K562 (cell line): Measurements from ENCODE around the gene MPC1. TPM values are rescaled to one million over a fixed set of nuclear protein-coding genes. Genes with fewer than 3 reads are reported as not detected.

ENCODE experiments used
- ATAC-seq: fragments of 200-7000 bp; cut with Tn5 transposase; 3 replicates; pipeline ENCODE4 v1.9.1; 2020; ENCODE audit warnings: moderate library complexity
- BruUV-seq: library from RNA; stranded (reverse); fragments of 400-500 nt; replicated peaks from 2 replicates; lab custom pipeline; 2021; lab: Mats Ljungman, UMichigan
- CTCF ChIA-PET: fragments of 300-600 bp; formaldehyde crosslinking; extraction: SDS; loops from one replicate; lab custom pipeline; 2021; ENCODE audit warnings: low intra/inter-chr PET ratio; lab: Yijun Ruan, JAX
- POLR2A ChIA-PET: fragments of 300-600, 350-650 bp; sonication (Branson Sonifier 250); formaldehyde crosslinking; extraction: SDS; loops from one replicate; lab custom pipeline; 2021; ENCODE audit warnings: antibody characterized with exemption, inconsistent platforms; lab: Yijun Ruan, JAX
- DNase-seq, 4 experiments: peaks; one replicate each; pipeline versions ENCODE4 v3.0.0 to v3.0.0-alpha.2; 2011 to 2018; ENCODE audit warnings: low spot score in 3 of 4, mixed read lengths in 3 of 4; ENCODE audit errors: extremely low read depth in 1 of 4
- FAIRE-seq: peaks from 2 replicates; lab custom pipeline; 2011; peaks lifted over from hg19 to GRCh38; lab: Jason Lieb, UNC
- H2AFZ ChIP-seq: 2 replicates; pipeline ENCODE4 v1.6.0; 2011; ENCODE audit warnings: low read depth, low read length, control low read depth, inconsistent platforms
- H3K27ac ChIP-seq: fragments of 200-600 bp; 3 replicates; pipeline ENCODE4 v1.8.0; 2011; ENCODE audit warnings: low read depth, mild to moderate bottlenecking, control low read depth, inconsistent platforms, low read length, moderate library complexity, mixed read lengths; ENCODE audit errors: extremely low read depth
- H3K27me3 ChIP-seq, 2 experiments: fragments of 300-600 bp in 1 of 2; 2 replicates in 1 of 2; 3 replicates in 1 of 2; pipeline versions ENCODE4 v1.6.0 to v1.8.0; 2011; ENCODE audit warnings: inconsistent platforms in 2 of 2, low read length in 2 of 2, mild to moderate bottlenecking in 1 of 2, mixed read lengths in 1 of 2, moderate library complexity in 1 of 2; ENCODE audit not compliant: control insufficient read depth in 2 of 2, insufficient read depth in 2 of 2
- H3K36me3 ChIP-seq: fragments of 300-600 bp; 3 replicates; pipeline ENCODE4 v1.8.0; 2011; ENCODE audit warnings: mild to moderate bottlenecking, low read length, inconsistent platforms; ENCODE audit not compliant: control insufficient read depth, insufficient read depth
- H3K4me1 ChIP-seq, 2 experiments: fragments of 200-600 bp in 1 of 2; replicated peaks in 1 of 2; 2 replicates in 1 of 2; 3 replicates in 1 of 2; pipeline versions ENCODE4 v1.5.1 to v1.8.0; 2011; ENCODE audit warnings: inconsistent platforms in 2 of 2, low read length in 2 of 2, mild to moderate bottlenecking in 1 of 2, mixed read lengths in 1 of 2, moderate library complexity in 1 of 2; ENCODE audit not compliant: control insufficient read depth in 2 of 2, insufficient read depth in 2 of 2
- H3K4me2 ChIP-seq: 2 replicates; pipeline ENCODE4 v1.6.1; 2011; ENCODE audit warnings: low read length, control low read depth, inconsistent platforms, mixed read lengths; ENCODE audit not compliant: insufficient read depth
- H3K4me3 ChIP-seq: fragments of 200-600 bp; sonication (generic), shearing (Covaris generic); 2 replicates; pipeline ENCODE4 v1.5.1; 2016; ENCODE audit warnings: control low read depth, inconsistent platforms
- H3K79me2 ChIP-seq: fragments of 200-600 bp; 3 replicates; pipeline ENCODE4 v1.8.0; 2011; ENCODE audit warnings: low read length, inconsistent platforms; ENCODE audit not compliant: control insufficient read depth, insufficient read depth
- H3K9ac ChIP-seq, 2 experiments: 2 replicates each; pipeline versions ENCODE4 v1.6.0 to v1.6.1; 2011; ENCODE audit warnings: low read depth in 2 of 2, low read length in 2 of 2, control low read depth in 1 of 2, inconsistent platforms in 1 of 2, mild to moderate bottlenecking in 1 of 2, mixed read lengths in 1 of 2; ENCODE audit not compliant: insufficient read depth in 1 of 2
- H3K9me1 ChIP-seq: one replicate; pipeline ENCODE4 v1.6.0; 2011; ENCODE audit warnings: inconsistent platforms, mild to moderate bottlenecking, low read length, moderate library complexity; ENCODE audit not compliant: control insufficient read depth, insufficient read depth
- H3K9me3 ChIP-seq: replicated peaks from 2 replicates; pipeline ENCODE4 v1.5.1; 2011; ENCODE audit warnings: low read depth, low read length, inconsistent platforms; ENCODE audit not compliant: control insufficient read depth, insufficient read depth
- H4K20me1 ChIP-seq: replicated peaks from 2 replicates; pipeline ENCODE4 v1.6.1; 2011; ENCODE audit warnings: low read length, inconsistent platforms, mixed read lengths; ENCODE audit not compliant: control insufficient read depth, insufficient read depth
- CHD4 ChIP-seq: fragments of 200-600 bp; sonication (generic); IDR thresholded peaks from 3 replicates; pipeline ENCODE4 v1.6.1; 2012; ENCODE audit warnings: low read depth, mild to moderate bottlenecking, mixed read lengths, low read length, inconsistent platforms; ENCODE audit not compliant: insufficient read depth, insufficient replicate concordance, poor library complexity, severe bottlenecking
- DACH1 ChIP-seq: fragments of 450-650 bp; IDR thresholded peaks from 2 replicates; pipeline ENCODE4 v1.6.1; 2018; ENCODE audit not compliant: partially characterized antibody
- FOXA3 ChIP-seq, 2 experiments: fragments of 450-650 bp in 1 of 2; sonication (generic) in 1 of 2; formaldehyde crosslinking; IDR thresholded peaks in 1 of 2; conservative IDR thresholded peaks in 1 of 2; 2 replicates each; pipeline versions ENCODE4 v1.4.0 to v1.8.0; 2020 to 2022; ENCODE audit warnings: mild to moderate bottlenecking in 2 of 2, missing genetic modification reagents in 1 of 2
- GATAD2A ChIP-seq: fragments of 450-650 bp; IDR thresholded peaks from 2 replicates; pipeline ENCODE4 v1.6.1; 2017
- ILF3 ChIP-seq: fragments of 450-650 bp; IDR thresholded peaks from 2 replicates; pipeline ENCODE4 v1.6.1; 2018; ENCODE audit warnings: antibody characterized with exemption, mild to moderate bottlenecking, moderate library complexity, borderline replicate concordance
- LCOR ChIP-seq: sonication (generic); formaldehyde crosslinking; IDR thresholded peaks from 2 replicates; pipeline ENCODE4 v1.8.0; 2022; ENCODE audit warnings: mild to moderate bottlenecking, missing genetic modification reagents
- RBFOX2 ChIP-seq: fragments of 200-400 bp; formaldehyde crosslinking; IDR thresholded peaks from 2 replicates; pipeline ENCODE4 v1.6.1; 2017; ENCODE audit warnings: low read depth, mild to moderate bottlenecking, low read length, moderate library complexity
- RBM39 ChIP-seq: fragments of 200-400 bp; formaldehyde crosslinking; optimal IDR thresholded peaks from 2 replicates; pipeline ENCODE3; 2018; ENCODE audit warnings: low read depth, low read length
- SP2 ChIP-seq: IDR thresholded peaks from 2 replicates; pipeline ENCODE4 v1.6.1; 2011; ENCODE audit warnings: mild to moderate bottlenecking, low read depth, low read length, moderate library complexity; ENCODE audit not compliant: poor library complexity, severe bottlenecking; ENCODE audit errors: extremely low read depth
- ZFP1 ChIP-seq: fragments of 450-650 bp; formaldehyde crosslinking; IDR thresholded peaks from 2 replicates; pipeline ENCODE4 v1.4.0; 2020; ENCODE audit warnings: mild to moderate bottlenecking, mixed read lengths
- ZKSCAN8 ChIP-seq: fragments of 200-800 bp; sonication (Bioruptor generic); IDR thresholded peaks from 2 replicates; pipeline ENCODE4 v1.6.1; 2016; ENCODE audit warnings: missing genetic modification characterization, missing compliant biosample characterization
- ZNF12 ChIP-seq: sonication (generic); formaldehyde crosslinking; IDR thresholded peaks from 2 replicates; pipeline ENCODE4 v1.4.0; 2020; ENCODE audit warnings: mild to moderate bottlenecking, missing genetic modification reagents
- ZNF143 ChIP-seq: sonication (generic); formaldehyde crosslinking; IDR thresholded peaks from 2 replicates; pipeline ENCODE4 v1.9.0; 2022; ENCODE audit warnings: mild to moderate bottlenecking, missing genetic modification reagents
- ZNF77 ChIP-seq: fragments of 250-450 bp; sonication (Bioruptor Pico); IDR thresholded peaks from 2 replicates; pipeline ENCODE4 v1.5.0; 2020
- WGBS: fragments of 100-300 bp; shearing (Covaris generic); methylation state at CpG from one replicate; pipeline ENCODE4 v1.1.6; 2016; ENCODE audit warnings: low coverage, mixed read lengths; ENCODE audit not compliant: insufficient coverage; ENCODE audit errors: missing lambda C conversion rate; 5-methylcytosine and 5-hydroxymethylcytosine counted together
- in situ Hi-C: fragments of 300-500 bp; cut with MboI; formaldehyde crosslinking; loops from 4 replicates; pipeline ENCODE4 v1.15.0; 2018; ENCODE audit warnings: inconsistent platforms, mixed read lengths
- intact Hi-C: fragments of 100-400 bp; cut with micrococcal nuclease; formaldehyde crosslinking; loops from 2 replicates; pipeline ENCODE4 v1.14.2; 2022
- polyA plus RNA-seq, 8 experiments: library from polyadenylated mRNA; depleted of rRNA in 4 of 8; stranded (reverse) in 5 of 8; unstranded in 3 of 8; fragments of >200 nt; fragmentation: Nextera tagmentation in 2 of 8; fragmentation: Illumina TruSeq in 1 of 8; extraction: Ambion mirVana in 2 of 8; extraction: Trizol in 1 of 8; gene quantifications; 2 replicates each; pipeline versions ENCODE4 v1.2.1 to v1.2.3, GENCODE V29; 2011 to 2014; ENCODE audit warnings: inconsistent platforms in 1 of 8, missing spikeins in 1 of 8
- total RNA-seq, 7 experiments: library from RNA; depleted of rRNA in 6 of 7; stranded (reverse); fragments of >200 nt in 6 of 7; fragmentation: Illumina TruSeq in 2 of 7; extraction: Trizol in 2 of 7; gene quantifications; 2 replicates each; pipeline versions ENCODE4 v1.2.1 to v1.2.3, GENCODE V29; 2011 to 2021; ENCODE audit warnings: low replicate concordance in 1 of 7
- TF ChIP-seq, protein P1 (sequence below): sonication (generic); formaldehyde crosslinking; IDR thresholded peaks from 2 replicates; pipeline ENCODE4 v1.8.1; 2023; ENCODE audit warnings: missing genetic modification reagents, mild to moderate bottlenecking, borderline replicate concordance

MPC1 gene
- total and polyA plus RNA-seq, 9 of the 15 experiments (the other 6 are each of a cell fraction or from before 2014, with no cell fraction given): 78.6 to 185 (median 138) TPM

DNA sequence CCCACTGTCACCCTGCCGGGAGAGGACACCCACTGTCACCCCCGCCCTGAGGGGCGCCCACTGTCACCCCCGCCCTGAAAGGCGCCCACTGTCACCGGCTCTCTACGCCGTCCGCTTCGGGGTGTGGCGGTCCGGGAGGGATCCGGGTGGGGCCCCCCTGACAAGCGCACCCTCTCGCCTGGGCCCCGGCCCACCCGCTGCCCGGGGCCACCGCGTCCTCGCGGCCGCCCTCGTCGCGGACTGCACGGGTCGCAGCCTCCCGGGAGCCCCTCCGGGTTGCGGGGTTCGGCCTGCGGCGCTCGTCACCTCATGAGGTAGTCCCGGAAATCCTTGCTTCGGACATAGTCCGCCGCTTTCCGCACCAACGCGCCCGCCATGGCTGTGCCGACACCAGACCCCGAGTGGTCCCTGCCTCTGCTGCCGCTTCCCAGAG is 224 bp downstream of the MPC1 start (continued):
- TF ChIP-seq, protein P1, sequence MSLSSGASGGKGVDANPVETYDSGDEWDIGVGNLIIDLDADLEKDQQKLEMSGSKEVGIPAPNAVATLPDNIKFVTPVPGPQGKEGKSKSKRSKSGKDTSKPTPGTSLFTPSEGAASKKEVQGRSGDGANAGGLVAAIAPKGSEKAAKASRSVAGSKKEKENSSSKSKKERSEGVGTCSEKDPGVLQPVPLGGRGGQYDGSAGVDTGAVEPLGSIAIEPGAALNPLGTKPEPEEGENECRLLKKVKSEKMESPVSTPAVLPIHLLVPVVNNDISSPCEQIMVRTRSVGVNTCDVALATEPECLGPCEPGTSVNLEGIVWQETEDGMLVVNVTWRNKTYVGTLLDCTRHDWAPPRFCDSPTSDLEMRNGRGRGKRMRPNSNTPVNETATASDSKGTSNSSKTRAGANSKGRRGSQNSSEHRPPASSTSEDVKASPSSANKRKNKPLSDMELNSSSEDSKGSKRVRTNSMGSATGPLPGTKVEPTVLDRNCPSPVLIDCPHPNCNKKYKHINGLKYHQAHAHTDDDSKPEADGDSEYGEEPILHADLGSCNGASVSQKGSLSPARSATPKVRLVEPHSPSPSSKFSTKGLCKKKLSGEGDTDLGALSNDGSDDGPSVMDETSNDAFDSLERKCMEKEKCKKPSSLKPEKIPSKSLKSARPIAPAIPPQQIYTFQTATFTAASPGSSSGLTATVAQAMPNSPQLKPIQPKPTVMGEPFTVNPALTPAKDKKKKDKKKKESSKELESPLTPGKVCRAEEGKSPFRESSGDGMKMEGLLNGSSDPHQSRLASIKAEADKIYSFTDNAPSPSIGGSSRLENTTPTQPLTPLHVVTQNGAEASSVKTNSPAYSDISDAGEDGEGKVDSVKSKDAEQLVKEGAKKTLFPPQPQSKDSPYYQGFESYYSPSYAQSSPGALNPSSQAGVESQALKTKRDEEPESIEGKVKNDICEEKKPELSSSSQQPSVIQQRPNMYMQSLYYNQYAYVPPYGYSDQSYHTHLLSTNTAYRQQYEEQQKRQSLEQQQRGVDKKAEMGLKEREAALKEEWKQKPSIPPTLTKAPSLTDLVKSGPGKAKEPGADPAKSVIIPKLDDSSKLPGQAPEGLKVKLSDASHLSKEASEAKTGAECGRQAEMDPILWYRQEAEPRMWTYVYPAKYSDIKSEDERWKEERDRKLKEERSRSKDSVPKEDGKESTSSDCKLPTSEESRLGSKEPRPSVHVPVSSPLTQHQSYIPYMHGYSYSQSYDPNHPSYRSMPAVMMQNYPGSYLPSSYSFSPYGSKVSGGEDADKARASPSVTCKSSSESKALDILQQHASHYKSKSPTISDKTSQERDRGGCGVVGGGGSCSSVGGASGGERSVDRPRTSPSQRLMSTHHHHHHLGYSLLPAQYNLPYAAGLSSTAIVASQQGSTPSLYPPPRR (CRISPR knock-in tag): 0 out of 2 replicates have a peak, but pooled peaks have one; percentile 54
- TF ChIP-seq DACH1: no peak
- TF ChIP-seq ZNF12: peak; percentile 45; the same call in 1 of the 2 replicates

DNA sequence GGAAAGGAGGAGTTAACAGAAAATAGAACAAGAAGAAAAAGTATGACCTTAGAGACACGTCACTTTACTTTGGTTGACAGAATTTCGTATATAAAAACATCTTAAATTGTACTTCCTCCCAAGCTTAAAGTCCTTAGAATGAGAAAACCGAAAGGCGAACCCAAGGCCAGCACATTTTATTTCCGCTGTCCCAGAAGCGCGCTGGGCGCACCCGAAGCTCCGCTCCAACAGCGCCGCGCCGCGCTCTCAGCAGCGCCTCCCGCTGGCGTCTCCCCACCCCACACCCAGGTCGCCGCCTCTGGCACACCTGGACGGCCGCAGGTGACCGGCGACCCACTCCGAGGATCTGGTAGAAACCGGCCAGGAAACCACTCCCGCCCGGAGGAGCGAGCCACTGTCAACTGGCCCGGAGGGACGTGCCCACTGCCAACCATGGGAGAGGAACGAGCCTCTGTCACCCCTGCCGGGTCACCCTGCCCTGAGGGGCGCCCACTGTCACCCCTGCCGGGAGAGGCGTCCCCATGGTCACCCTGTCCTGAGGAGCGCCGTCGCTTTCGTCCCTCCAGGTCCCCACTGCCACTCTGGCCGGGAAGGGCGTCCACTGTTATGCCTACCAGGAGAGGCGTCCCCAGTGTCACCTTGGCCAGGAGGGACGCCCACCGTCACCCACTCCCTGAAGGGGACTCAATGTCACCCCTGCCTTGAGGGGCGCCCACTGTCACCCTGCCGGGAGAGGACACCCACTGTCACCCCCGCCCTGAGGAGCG is 824 bp downstream of the MPC1 start:
- WGBS: under 1% methylated on average over 49 of the region's 49 CpGs
- POLR2A ChIA-PET: interaction anchor here (0.8 to 1.5 kb wide), 7 partner anchors 11 to 101 kb away, joined by 3 to 6 read pairs (median 4); no protein-coding TSS in a partner anchor
- FAIRE-seq (no peak), DNase-seq (peak; percentile 63 to 90 (median 72)), ATAC-seq (peak; percentile 82)
- Histone ChIP-seq H3K4me3 (peak overlapping the region; percentile 96), H3K9ac (peak overlapping the region; percentile 77 to 97), H3K4me2 (peak overlapping the region; percentile 93), H3K27me3 (no peaks in the 10 kb centered on the region), H3K36me3 (peaks cover 4% of the 10 kb centered on the region; the same call in 1 of the 3 replicates), H3K79me2 (peaks cover 60% of the 10 kb centered on the region), H3K9me1 (no peaks in the 10 kb centered on the region), H3K9me3 (no peaks in the 10 kb centered on the region), H2AFZ (peak overlapping the region; percentile 81), H3K4me1 (peaks cover 3 to 20% of the 10 kb centered on the region in 2 experiments; a peak in 2 of 5 replicates), H3K27ac (peak overlapping the region; percentile 59), H4K20me1 (no peaks in the 10 kb centered on the region)
- BruUV-seq: no TSS peak
- intact Hi-C loops (loop anchor here (2.0 to 5.0 kb wide), 3 partner anchors 39 to 105 kb away; partner anchors contain the start of gene SFT2D1), in situ Hi-C loops (no loop called here)
- CTCF ChIA-PET: interaction anchor here (0.6 to 1.5 kb wide), 4 partner anchors 52 to 499 kb away, joined by 3 to 9 read pairs (median 3); no protein-coding TSS in a partner anchor
- TF ChIP-seq GATAD2A (peak; percentile 91), ZNF77 (CRISPR knock-in tag) (no peak), RBM39 (no peak), SP2 (no peak), LCOR (peak; percentile 57; the same call in 1 of the 2 replicates), ZKSCAN8 (no peak), ZFP1 (CRISPR knock-in tag) (no peak), ZNF143 (CRISPR knock-in tag) (no peak), RBFOX2 (peak; percentile 30), ILF3 (no peak), CHD4 (peak; percentile 72), FOXA3 (CRISPR knock-in tag; conservative IDR thresholded peaks at IDR 0.05 in 1 of 2, IDR thresholded peaks at IDR 0.05 in 1 of 2) (no peak)
